HL-60 (cell line): ENCODE data around the gene ULBP2.

Experiments
- DNase-seq, 2 experiments: peaks; one replicate each; pipeline ENCODE4 v3.0.0-alpha.2; 2010 to 2020; ENCODE audit warnings: low read depth in 1 of 2, low spot score in 1 of 2
- H3K27ac ChIP-seq: fragments of 250-450 bp; sonication (Bioruptor Pico); replicated peaks from 2 replicates; pipeline ENCODE4 v1.5.1; 2020; ENCODE audit warnings: mild to moderate bottlenecking, moderate library complexity
- H3K27me3 ChIP-seq: fragments of 250-450 bp; sonication (Bioruptor Pico); 2 replicates; pipeline ENCODE4 v1.5.1; 2021; ENCODE audit warnings: mild to moderate bottlenecking, moderate library complexity; ENCODE audit not compliant: insufficient read depth, poor library complexity, severe bottlenecking
- H3K4me3 ChIP-seq: replicated peaks from 2 replicates; pipeline ENCODE4 v1.5.1; 2011; ENCODE audit warnings: mild to moderate bottlenecking, control low read depth, low read length; ENCODE audit not compliant: insufficient read depth
- GABPA ChIP-seq: IDR thresholded peaks from 2 replicates; pipeline ENCODE4 v1.6.1; 2012; ENCODE audit warnings: low read depth
- POLR2AphosphoS5 ChIP-seq: IDR thresholded peaks from 2 replicates; pipeline ENCODE4 v1.6.1; 2012; ENCODE audit warnings: low read depth
- REST ChIP-seq: IDR thresholded peaks from 2 replicates; pipeline ENCODE4 v1.6.1; 2012; ENCODE audit warnings: low read depth; ENCODE audit not compliant: insufficient replicate concordance
- SPI1 ChIP-seq: IDR thresholded peaks from 2 replicates; pipeline ENCODE4 v1.6.1; 2012; ENCODE audit warnings: low read depth, mild to moderate bottlenecking, borderline replicate concordance
- TF ChIP-seq, protein P1 (sequence below): IDR thresholded peaks from one replicate; pipeline ENCODE4 v1.5.1; 2011; ENCODE audit warnings: low read length, control low read depth, inconsistent platforms; ENCODE audit not compliant: insufficient read depth

The ULBP2 gene

DNA sequence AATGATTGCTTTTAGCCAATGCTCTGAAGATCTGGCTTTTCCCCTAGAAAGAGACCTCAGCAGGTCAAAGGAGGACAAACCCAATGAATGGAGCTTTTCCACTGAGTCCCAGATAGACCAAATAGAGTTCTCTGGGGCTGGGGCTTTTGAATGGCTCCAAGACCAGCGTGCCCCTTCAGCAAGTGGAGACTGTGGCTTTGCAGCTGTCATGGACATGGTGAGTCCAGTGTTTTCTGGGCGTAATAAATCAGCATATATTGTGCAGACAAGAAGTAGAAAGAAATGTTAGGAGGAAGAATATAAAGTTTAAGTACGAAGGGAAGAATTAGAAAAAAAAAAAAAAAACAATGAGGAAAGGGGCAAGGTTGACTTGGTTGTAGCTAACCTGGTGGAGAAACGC lies 50.0 kb downstream of the ULBP2 start:
- Histone ChIP-seq H3K27me3 (peaks cover 65% of the 10 kb centered on the region), H3K4me3 (no peak overlapping the region), H3K27ac (no peak overlapping the region)
- no peak for DNase-seq
- TF ChIP-seq GABPA (no peak), POLR2AphosphoS5 (no peak), SPI1 (no peak), REST (no peak)
- TF ChIP-seq, protein P1, sequence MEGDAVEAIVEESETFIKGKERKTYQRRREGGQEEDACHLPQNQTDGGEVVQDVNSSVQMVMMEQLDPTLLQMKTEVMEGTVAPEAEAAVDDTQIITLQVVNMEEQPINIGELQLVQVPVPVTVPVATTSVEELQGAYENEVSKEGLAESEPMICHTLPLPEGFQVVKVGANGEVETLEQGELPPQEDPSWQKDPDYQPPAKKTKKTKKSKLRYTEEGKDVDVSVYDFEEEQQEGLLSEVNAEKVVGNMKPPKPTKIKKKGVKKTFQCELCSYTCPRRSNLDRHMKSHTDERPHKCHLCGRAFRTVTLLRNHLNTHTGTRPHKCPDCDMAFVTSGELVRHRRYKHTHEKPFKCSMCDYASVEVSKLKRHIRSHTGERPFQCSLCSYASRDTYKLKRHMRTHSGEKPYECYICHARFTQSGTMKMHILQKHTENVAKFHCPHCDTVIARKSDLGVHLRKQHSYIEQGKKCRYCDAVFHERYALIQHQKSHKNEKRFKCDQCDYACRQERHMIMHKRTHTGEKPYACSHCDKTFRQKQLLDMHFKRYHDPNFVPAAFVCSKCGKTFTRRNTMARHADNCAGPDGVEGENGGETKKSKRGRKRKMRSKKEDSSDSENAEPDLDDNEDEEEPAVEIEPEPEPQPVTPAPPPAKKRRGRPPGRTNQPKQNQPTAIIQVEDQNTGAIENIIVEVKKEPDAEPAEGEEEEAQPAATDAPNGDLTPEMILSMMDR: no peak

GRCh38 chr6:149995235-149995750 lies 53.5 kb downstream of the ULBP2 start:
- TF ChIP-seq GABPA (no peak), SPI1 (no peak)
- no peak for DNase-seq
- Histone ChIP-seq H3K27me3 (peaks cover 33% of the 10 kb centered on the region), H3K4me3 (no peak overlapping the region), H3K27ac (no peak overlapping the region)

DNA sequence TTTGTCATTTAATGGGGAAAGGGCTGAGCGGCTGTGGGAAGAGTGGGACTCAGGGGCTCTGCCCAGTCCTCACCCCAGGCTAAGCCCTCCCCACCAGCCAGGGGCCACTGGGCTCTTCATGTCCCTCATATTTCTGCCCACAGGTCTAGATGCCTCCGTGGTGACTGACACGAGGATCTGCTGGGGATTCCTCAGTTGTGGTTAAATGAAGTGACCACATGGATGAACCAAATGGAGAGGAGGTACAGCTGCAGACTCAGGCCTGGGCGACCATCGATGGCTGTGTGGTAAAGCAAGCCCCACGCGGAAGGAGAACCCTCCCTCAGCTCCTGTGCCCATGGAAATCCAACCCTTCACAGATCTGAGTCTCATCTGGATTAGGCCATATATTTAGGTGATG lies 54.2 kb downstream of the ULBP2 start:
- TF ChIP-seq SPI1 (no peak), POLR2AphosphoS5 (no peak), GABPA (no peak), REST (no peak)
- TF ChIP-seq, protein P1: no peak
- Histone ChIP-seq H3K27ac (no peak overlapping the region), H3K4me3 (no peak overlapping the region), H3K27me3 (peaks cover 27% of the 10 kb centered on the region)
- no peak for DNase-seq
